OCI-LY3 (cell line): Measurements from ENCODE around the gene B4GALNT4.

ENCODE experiments used
- EZH2phosphoT487 ChIP-seq: fragments of 200-600 bp; shearing (Covaris generic); IDR thresholded peaks from 2 replicates; pipeline ENCODE4 v1.6.1; 2018; ENCODE audit warnings: antibody characterized with exemption, mixed run types, low read depth
- TF ChIP-seq, protein P1 (sequence below): fragments of 200-600, 300-600 bp; sonication (generic); IDR thresholded peaks from 2 replicates; pipeline ENCODE4 v1.5.1; 2014; ENCODE audit warnings: antibody characterized with exemption, low read length, low read depth

GRCh38 chr11:403021-403760 is 33.9 kb downstream of the B4GALNT4 start:
- TF ChIP-seq, protein P1, sequence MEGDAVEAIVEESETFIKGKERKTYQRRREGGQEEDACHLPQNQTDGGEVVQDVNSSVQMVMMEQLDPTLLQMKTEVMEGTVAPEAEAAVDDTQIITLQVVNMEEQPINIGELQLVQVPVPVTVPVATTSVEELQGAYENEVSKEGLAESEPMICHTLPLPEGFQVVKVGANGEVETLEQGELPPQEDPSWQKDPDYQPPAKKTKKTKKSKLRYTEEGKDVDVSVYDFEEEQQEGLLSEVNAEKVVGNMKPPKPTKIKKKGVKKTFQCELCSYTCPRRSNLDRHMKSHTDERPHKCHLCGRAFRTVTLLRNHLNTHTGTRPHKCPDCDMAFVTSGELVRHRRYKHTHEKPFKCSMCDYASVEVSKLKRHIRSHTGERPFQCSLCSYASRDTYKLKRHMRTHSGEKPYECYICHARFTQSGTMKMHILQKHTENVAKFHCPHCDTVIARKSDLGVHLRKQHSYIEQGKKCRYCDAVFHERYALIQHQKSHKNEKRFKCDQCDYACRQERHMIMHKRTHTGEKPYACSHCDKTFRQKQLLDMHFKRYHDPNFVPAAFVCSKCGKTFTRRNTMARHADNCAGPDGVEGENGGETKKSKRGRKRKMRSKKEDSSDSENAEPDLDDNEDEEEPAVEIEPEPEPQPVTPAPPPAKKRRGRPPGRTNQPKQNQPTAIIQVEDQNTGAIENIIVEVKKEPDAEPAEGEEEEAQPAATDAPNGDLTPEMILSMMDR: no peak
- no peak for TF ChIP-seq EZH2phosphoT487
